Endothelial cell of umbilical vein (primary cell): Measurements from ENCODE around the gene ANO1.

Experiments used
- GATA2 ChIP-seq: IDR thresholded peaks from 2 replicates; pipeline ENCODE4 v1.7.0; 2011; ENCODE audit warnings: low read depth, mild to moderate bottlenecking, moderate library complexity, mixed read lengths, low read length; ENCODE audit not compliant: insufficient read length, insufficient read depth
- POLR2A ChIP-seq: IDR thresholded peaks from 2 replicates; pipeline ENCODE4 v1.6.1; 2012; ENCODE audit warnings: low read depth, mild to moderate bottlenecking, control low read depth, low read length
- TF ChIP-seq, protein P1 (sequence below), 2 donors: IDR thresholded peaks; 1 replicate in 1 of 2; 2 replicates in 1 of 2; pipeline ENCODE4 v1.5.1; 2011; ENCODE audit warnings: low read length in 2 of 2, mild to moderate bottlenecking in 2 of 2, moderate library complexity in 2 of 2, control low read depth in 1 of 2, inconsistent platforms in 1 of 2, low read depth in 1 of 2; ENCODE audit not compliant: insufficient read depth in 1 of 2; ENCODE audit errors: extremely low read depth in 1 of 2

DNA sequence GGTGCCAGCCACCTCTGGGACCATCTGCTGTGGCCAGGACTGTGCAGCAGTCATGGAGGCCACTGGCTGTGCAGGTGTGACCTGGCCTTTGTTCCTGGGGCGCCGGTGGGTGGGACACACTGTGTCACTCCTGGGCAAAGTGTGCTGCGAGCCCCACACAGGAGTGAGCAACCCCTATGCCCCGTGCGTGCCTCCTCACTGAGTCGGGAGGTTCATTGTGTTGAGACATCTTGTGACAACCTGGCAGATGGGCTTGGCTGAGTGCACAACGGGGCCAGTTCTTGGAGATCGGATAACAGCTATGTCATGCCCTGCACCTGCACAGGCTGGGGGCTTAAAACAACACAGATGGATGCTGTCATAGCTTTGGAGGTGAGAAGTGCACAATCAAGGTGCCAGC, 13.5 kb downstream of the ANO1 start:
- TF ChIP-seq, protein P1, sequence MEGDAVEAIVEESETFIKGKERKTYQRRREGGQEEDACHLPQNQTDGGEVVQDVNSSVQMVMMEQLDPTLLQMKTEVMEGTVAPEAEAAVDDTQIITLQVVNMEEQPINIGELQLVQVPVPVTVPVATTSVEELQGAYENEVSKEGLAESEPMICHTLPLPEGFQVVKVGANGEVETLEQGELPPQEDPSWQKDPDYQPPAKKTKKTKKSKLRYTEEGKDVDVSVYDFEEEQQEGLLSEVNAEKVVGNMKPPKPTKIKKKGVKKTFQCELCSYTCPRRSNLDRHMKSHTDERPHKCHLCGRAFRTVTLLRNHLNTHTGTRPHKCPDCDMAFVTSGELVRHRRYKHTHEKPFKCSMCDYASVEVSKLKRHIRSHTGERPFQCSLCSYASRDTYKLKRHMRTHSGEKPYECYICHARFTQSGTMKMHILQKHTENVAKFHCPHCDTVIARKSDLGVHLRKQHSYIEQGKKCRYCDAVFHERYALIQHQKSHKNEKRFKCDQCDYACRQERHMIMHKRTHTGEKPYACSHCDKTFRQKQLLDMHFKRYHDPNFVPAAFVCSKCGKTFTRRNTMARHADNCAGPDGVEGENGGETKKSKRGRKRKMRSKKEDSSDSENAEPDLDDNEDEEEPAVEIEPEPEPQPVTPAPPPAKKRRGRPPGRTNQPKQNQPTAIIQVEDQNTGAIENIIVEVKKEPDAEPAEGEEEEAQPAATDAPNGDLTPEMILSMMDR (IDR thresholded peaks at IDR 0.05; ENCODE audit: extremely low read depth in 1 of 2, insufficient read depth in 1 of 2, low read depth in 1 of 2, low read length in 2 of 2): no peak
- TF ChIP-seq POLR2A (no peak), GATA2 (no peak)
